GM13977 (cell line): ENCODE data around the gene TPPP2.

Experiments
- DNase-seq: peaks from one replicate; pipeline ENCODE4 v3.0.0; 2012; ENCODE audit warnings: low spot score
- CTCF ChIP-seq: IDR thresholded peaks from 2 replicates; pipeline ENCODE4 v1.5.1; 2012; ENCODE audit warnings: mild to moderate bottlenecking, control low read depth; ENCODE audit not compliant: insufficient read depth; ENCODE audit errors: extremely low read depth, missing control alignments
- in situ Hi-C: fragments of 300-500 bp; cut with MboI; formaldehyde crosslinking; loops from one replicate; pipeline ENCODE4 v1.12.0; 2022; ENCODE audit warnings: low sequenced_read_pairs, low pct_unique_long_range_greater_than_20kb, mixed read lengths, inconsistent platforms; ENCODE audit not compliant: unreplicated experiment

Gene TPPP2

GRCh38 chr14:21042918-21043317 is 12.9 kb downstream of the TPPP2 start:
- DNase-seq, result no peak
- in situ Hi-C loops, result no loop called here
- no peak for TF ChIP-seq CTCF

- TF ChIP-seq CTCF, result no peak
- in situ Hi-C loops, result no loop called here
- no peak for DNase-seq
Observed at GRCh38 chr14:21043387-21043973, 13.5 kb downstream of the TPPP2 start.

- no peak for DNase-seq
- TF ChIP-seq CTCF, result no peak
- in situ Hi-C loops, result no loop called here
Observed at GRCh38 chr14:21043974-21044618, 14.1 kb downstream of the TPPP2 start.

GRCh38 chr14:21047378-21047781 is 17.4 kb downstream of the TPPP2 start:
- TF ChIP-seq CTCF, result no peak
- in situ Hi-C loops, result no loop called here
- no peak for DNase-seq

GRCh38 chr14:21048638-21049037 is 18.6 kb downstream of the TPPP2 start:
- TF ChIP-seq CTCF, result no peak
- in situ Hi-C loops, result no loop called here
- no peak for DNase-seq

- DNase-seq, result no peak
- in situ Hi-C loops, result no loop called here
- TF ChIP-seq CTCF, result no peak
Observed at GRCh38 chr14:21049271-21049673, 19.3 kb downstream of the TPPP2 start.

GRCh38 chr14:21050597-21050996 is 20.6 kb downstream of the TPPP2 start:
- no peak for TF ChIP-seq CTCF
- in situ Hi-C loops, result no loop called here
- DNase-seq, result no peak
